GM12872 (cell line): ENCODE data around the gene TIPIN.

Source experiments
- TF ChIP-seq, protein P1 (sequence below): IDR thresholded peaks from 3 replicates; pipeline ENCODE4 v1.5.1; 2011; ENCODE audit warnings: low read depth, mild to moderate bottlenecking, low read length, moderate library complexity; ENCODE audit not compliant: insufficient read depth

The TIPIN gene

DNA sequence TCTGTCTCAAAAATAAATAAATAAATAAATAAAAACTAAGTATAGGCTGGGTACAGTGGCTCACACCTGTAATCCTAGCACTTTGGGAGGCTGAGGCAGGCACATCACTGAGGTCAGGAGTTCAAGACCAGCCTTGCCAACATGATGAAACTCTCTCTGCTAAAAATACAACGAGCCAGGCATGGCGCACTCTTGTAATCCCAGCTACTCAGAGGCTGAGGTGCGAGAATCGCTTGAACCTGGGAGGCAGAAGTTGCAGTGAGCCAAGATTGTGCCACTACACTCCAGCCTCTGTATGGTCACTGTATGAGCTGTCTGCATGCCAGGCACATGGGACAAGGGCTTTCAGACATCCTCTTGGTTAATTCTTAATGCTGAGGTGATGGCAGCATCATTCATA lies 28.7 kb downstream of the TIPIN start:
- TF ChIP-seq, protein P1, sequence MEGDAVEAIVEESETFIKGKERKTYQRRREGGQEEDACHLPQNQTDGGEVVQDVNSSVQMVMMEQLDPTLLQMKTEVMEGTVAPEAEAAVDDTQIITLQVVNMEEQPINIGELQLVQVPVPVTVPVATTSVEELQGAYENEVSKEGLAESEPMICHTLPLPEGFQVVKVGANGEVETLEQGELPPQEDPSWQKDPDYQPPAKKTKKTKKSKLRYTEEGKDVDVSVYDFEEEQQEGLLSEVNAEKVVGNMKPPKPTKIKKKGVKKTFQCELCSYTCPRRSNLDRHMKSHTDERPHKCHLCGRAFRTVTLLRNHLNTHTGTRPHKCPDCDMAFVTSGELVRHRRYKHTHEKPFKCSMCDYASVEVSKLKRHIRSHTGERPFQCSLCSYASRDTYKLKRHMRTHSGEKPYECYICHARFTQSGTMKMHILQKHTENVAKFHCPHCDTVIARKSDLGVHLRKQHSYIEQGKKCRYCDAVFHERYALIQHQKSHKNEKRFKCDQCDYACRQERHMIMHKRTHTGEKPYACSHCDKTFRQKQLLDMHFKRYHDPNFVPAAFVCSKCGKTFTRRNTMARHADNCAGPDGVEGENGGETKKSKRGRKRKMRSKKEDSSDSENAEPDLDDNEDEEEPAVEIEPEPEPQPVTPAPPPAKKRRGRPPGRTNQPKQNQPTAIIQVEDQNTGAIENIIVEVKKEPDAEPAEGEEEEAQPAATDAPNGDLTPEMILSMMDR, result no peak

DNA sequence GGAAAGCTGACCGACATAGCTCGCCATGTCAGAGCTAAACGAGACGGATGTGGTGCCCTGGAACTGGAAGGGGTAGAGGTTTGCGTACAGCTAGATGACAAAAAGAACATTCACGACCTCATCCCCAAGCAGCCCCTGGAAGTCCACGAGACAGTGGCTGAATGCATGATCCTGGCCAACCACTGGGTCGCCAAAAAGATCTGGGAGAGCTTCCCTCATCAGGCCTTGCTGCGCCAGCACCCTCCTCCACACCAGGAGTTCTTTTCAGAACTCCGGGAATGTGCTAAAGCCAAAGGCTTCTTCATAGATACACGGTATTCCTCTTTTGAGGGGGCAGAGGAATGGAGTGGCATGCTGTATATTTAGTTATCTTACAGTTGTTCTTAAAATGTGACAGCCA lies 30.4 kb downstream of the TIPIN start:
- TF ChIP-seq, protein P1, result no peak

DNA sequence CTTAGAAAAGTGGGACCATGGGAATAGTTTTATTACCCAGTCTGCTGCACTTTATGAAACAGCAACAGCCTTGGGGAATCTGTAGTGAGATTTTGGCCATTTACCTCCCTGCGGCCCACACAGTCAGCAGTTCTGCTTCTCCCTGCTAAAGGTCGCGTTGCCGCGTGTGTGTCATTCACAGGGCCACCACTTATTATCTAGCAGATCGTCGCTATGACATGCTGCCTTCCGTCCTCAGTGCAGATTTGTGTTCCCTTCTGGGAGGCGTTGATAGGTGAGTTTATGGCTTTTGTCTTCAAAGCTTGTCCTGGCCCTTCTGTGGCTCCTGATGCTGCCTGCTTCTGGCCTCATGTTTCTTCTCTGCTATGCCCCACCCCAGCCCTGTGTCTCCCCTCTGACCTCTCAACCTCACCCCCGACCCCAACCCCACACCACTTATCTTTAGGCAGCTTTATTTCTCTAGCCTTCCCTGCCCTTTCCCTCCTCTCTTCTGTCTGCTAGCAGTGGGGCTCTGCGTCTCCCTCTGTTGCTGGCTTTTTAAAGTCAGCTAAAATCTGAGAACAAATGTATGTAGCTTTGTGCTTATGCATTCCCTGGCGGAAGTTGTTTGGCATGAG lies 33.1 kb downstream of the TIPIN start:
- TF ChIP-seq, protein P1, result no peak

DNA sequence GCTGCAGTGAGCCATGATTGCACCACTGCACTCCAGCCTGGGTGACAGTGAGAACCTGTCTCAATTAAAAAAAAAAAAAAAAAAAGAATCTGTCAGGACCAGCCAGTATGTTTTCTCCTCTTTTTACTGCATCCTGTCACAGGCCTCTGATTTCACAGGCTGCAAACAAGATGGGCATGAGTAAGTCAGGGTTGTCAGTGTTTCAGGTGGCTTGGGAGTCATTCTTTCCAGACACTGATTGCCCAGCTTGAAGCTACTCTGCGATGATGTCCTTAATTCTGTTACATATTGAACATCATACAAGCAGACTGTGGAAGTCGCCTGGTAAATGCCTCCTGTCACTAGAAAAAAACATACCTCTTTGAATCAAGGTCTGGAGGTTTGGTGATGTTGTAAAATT lies 44.3 kb downstream of the TIPIN start:
- TF ChIP-seq, protein P1, result no peak

DNA sequence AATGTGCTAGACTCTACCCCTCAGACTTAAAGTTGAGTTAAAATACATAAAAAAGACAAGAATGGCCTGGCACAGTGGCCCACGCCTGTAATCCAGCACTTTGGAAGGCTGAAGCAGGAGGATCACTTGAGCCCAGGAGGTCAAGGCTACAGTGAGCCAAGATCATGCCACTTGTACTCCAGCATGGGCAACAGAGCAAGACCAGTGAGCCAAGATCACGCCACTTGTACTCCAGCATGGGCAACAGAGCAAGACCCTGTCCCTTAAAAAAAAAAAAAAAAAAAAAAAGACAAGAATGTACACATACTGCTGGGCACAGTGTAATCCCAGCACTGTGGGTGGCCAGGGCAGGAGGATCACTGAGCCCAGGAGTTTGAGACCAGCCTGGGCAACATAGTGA lies 45.7 kb downstream of the TIPIN start:
- TF ChIP-seq, protein P1, result no peak

DNA sequence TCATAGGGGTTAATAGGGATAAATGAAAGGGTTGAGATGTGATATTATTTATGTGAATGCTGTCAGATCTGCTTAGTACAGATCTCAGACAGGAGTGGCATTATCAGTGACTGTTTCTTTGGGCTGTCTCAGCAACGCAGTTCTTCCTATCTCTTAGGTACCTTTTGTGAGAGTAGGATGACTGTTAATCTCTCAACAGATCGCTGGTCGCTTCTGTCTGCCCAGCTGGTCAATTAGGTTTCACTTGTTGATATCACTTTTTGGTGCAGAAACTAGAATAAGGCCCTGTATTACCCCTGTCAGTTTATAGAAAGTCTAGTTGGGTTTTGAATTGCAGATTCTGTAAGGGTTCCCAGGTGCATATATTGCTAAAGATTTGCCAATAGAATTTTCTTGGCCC lies 46.7 kb downstream of the TIPIN start:
- TF ChIP-seq, protein P1, result no peak

DNA sequence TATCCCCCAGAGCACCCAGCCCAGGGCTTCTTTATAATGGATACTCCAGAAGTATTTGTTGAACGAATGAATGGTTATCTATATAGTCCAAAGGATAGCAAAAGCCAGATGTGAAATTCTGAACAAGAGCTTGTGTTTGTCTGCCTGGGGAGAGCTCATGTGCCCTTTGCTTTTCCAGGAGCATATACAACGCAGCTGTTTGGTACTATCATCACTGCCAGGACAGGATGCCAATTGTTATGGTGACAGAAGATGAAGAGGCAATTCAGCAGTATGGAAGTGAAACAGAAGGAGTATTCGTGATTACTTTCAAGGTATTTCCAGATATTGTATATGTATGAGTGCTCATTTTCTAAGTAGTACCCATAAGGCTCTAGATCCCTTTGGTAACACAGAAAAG lies 48.0 kb downstream of the TIPIN start:
- TF ChIP-seq, protein P1, result no peak
